ENCODE measurements around the gene ANTXR1.

DNA sequence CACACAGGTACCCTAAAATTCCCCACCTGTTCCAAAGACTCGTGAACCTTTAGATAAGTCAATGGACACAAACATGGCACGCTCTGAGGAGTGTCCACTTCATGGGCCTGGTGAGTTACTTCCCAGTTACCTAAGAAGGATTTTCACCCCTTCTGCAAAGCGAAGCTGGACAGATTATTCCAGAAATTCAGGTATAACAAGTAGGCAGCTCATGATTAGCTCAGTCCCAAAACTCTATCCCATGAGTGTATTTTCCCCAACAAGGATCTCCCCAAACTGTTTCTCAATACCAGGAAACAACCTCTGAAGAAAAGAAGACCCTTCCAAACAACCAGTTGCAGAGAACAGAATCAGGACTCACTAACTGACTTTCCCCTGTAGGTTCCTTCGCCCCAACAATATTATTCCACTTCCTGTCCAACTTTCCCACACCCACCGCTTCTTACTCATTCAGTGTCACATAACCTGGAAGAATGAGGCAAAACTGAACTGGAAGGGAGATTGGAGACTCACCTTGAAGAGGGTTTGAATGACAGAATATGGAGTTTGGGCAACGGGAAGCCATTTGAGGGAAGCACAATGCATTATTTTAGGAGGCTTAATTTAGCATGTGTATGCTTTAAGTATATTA, 120.1 kb downstream of the ANTXR1 start:
- TF ChIP-seq ZNF217 (CRISPR knock-in tag; IDR thresholded peaks at IDR 0.05): no peak
- no peak for TF ChIP-seq NUFIP1 (IDR thresholded peaks at IDR 0.05; ENCODE audit: partially characterized antibody)
- no peak for TF ChIP-seq IRF1 (CRISPR knock-in tag; IDR thresholded peaks at IDR 0.05; ENCODE audit: borderline replicate concordance)
- TF ChIP-seq ZEB2 (IDR thresholded peaks at IDR 0.05): no peak
- no peak for TF ChIP-seq MAX (CRISPR knock-in tag; IDR thresholded peaks at IDR 0.05)
- no peak for TF ChIP-seq SRSF9 (IDR thresholded peaks at IDR 0.05; ENCODE audit: borderline replicate concordance, low read depth, low read length)
- no peak for TF ChIP-seq ZNF407 (IDR thresholded peaks at IDR 0.05; ENCODE audit: low read depth)
